ENCODE data around the gene FBF1. TPM values are rescaled to one million over a fixed set of nuclear protein-coding genes. Genes with fewer than 3 reads are reported as not detected.

FBF1 gene
- total RNA-seq, 4 donors from 2014 or later, result 41.7 to 49.7 (median 43.4) TPM

DNA sequence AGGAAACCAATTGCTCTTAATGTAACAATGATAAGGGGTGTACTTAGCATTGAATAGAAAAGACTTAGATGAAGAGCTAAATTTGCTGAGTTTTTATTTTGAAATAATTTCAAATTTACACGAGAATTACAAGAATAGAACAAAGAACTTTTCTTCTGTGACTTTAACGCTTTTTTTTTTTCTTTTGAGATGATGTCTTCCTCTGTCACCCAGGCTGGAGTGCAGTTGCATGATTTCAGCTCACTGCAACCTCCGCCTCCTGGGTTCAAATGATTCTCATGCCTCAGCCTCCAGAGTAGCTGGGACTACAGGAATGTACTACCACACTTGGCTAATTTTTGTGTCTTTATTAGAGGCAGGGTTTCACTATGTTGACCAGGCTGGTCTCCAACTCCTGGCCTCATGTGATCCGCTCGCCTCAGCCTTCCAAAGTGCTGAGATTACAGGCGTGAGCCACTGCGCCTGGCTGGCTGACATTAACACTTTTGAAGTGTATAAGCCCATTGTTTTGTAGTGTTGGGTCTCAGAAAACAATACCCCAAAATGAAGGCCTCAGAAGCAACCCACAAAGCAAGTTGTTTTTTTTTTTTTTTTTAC lies 40.3 kb upstream of the FBF1 start:
- Histone ChIP-seq H3K27me3 (no peaks in the 10 kb centered on the region), H3K4me1 (peaks cover 26 to 27% of the 10 kb centered on the region in 2 donors), H3K36me3 (no peaks in the 10 kb centered on the region), H3K27ac (peak overlapping the region in 1 of 3 donors; percentile 31), H3K9me3 (no peaks in the 10 kb centered on the region), H3K4me3 (replicated peaks in 1 of 3) (no peak overlapping the region)
- TF ChIP-seq, protein P1, sequence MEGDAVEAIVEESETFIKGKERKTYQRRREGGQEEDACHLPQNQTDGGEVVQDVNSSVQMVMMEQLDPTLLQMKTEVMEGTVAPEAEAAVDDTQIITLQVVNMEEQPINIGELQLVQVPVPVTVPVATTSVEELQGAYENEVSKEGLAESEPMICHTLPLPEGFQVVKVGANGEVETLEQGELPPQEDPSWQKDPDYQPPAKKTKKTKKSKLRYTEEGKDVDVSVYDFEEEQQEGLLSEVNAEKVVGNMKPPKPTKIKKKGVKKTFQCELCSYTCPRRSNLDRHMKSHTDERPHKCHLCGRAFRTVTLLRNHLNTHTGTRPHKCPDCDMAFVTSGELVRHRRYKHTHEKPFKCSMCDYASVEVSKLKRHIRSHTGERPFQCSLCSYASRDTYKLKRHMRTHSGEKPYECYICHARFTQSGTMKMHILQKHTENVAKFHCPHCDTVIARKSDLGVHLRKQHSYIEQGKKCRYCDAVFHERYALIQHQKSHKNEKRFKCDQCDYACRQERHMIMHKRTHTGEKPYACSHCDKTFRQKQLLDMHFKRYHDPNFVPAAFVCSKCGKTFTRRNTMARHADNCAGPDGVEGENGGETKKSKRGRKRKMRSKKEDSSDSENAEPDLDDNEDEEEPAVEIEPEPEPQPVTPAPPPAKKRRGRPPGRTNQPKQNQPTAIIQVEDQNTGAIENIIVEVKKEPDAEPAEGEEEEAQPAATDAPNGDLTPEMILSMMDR (IDR thresholded peaks at IDR 0.05), result no peak
- no peak for TF ChIP-seq POLR2A (IDR thresholded peaks at IDR 0.05)
- no peak for DNase-seq
- 88 to 91% methylated on average over 7 of the region's 7 CpGs for WGBS, 2 donors
- intact Hi-C loops (cut with DNase I), result loop anchor here (5.0 kb wide), 1 partner anchor 39 kb away; the partner anchor contains the start of gene FBF1

DNA sequence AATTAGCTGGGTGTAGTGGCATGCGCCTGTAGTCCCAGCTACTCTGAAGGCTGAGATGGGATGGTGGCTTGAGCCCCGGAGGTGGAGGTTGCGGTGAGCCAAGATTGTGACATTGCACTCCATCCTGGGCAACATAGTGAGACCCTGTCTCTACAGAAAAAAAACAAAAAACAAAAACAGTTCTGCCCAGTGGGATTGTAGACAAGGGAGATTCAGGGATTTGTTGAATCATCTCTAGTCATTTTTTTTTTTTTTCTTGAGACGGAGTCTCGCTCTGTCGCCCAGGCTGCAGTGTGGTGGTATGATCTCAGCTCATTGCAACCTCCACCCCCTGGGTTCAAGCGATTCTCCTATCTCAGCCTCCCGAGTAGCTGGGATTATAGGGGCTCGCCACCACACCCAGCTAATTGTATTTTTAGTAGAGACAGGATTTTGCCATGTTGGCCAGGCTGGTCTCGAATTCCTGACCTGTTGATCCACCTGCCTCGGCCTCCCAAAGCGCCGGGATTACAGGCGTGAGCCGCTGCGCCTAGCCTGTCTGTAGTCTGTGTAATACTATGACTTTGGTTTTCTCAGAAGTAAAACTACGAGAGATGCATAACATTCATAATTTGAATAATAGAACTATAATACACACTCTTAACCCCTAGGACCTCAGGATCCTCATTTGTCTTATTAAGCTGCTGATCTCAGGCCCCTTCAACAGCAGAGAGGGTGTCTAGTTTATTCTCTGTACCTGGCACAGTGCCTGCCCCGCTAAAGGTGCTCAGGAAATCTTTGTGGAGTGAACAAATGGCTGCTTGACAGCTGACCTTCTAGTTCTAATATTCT lies 39.6 kb upstream of the FBF1 start:
- Histone ChIP-seq H3K27me3 (no peaks in the 10 kb centered on the region), H3K4me3 (replicated peaks in 1 of 3) (peak overlapping the region; percentile 78 to 81 (median 80)), H3K36me3 (no peaks in the 10 kb centered on the region), H3K27ac (peak overlapping the region; percentile 93 to 99 (median 99)), H3K4me1 (peaks cover 26 to 32% of the 10 kb centered on the region in 2 donors), H3K9me3 (no peaks in the 10 kb centered on the region)
- 90 to 91% methylated on average over 18 of the region's 18 CpGs for WGBS, 2 donors
- no peak for TF ChIP-seq POLR2A (IDR thresholded peaks at IDR 0.05)
- TF ChIP-seq, protein P1 (IDR thresholded peaks at IDR 0.05), result no peak
- peak in 1 of 2 donors; percentile 32 for DNase-seq
- intact Hi-C loops (cut with DNase I), result loop anchor here (5.0 kb wide), 1 partner anchor 38 kb away; the partner anchor contains the start of gene FBF1

DNA sequence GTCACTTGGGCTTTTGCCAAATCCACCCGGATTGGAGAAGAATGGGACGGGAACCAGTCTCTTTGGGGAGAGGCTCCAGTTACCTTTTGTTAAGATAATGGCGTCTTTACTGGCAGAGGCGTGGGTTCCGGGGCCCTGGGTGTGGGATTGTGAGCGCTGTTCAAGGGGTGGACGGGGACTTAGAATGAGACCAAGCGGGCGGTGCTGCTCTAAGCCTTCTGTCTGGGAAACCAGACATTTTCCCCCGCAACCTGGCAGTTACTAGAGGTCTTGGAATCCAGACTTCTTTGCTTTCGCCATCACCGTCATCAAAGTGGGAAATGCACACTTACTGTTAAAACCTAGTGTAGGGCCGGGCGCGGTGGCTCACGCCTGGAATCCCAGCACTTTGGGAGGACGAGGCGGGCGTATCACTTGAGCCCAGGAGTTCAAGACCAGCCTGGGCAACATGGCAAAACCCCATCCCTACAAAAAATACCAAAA lies 38.9 kb upstream of the FBF1 start:
- WGBS, 2 donors, result 2 to 5% methylated on average over 17 to 19 of the region's 19 CpGs
- intact Hi-C loops (cut with DNase I), result loop anchor here (5.0 kb wide), 1 partner anchor 37 kb away; the partner anchor contains the start of gene FBF1
- no peak for DNase-seq

DNA sequence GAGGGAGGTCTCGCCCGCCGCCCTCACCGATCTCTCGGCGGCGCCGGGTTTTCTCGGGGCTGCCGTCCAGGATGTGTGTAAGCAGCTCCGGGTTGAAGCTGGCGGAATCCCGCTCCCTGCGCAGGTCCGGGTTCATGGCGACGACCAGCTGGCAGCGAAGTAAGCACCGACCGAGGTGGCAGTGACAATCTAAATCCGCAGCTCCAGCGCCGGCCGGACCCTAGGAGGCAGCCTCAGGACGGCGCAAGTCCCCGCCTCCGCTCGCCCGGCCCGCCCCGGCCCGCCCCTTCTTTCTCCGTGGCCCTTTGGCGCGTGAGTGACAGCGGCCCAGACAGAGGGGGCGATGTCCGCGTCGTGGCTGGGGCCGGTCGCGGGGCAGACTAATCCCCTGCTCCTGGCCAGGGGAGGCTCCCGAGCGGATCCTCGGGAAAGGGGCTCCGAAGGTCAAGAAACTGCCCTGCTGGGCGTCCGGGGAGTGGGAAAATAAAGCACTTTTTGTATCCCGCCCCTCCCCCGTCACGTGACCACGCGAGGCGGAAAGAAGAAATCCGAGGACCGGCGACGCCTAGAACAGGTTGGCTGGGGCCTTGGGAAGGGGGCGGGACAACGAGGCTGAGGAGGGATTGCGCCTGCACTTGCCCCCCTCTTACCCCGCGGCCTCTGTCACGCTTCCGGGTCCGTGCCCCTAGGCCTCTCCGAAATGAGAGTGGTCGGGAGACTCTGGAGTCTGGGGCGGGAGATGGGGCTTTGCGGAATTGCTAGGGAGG lies 38.3 kb upstream of the FBF1 start, which contains the start of the genes ACOX1 and TEN1:
TSS of gene ACOX1 (minus strand) at position 229 of the 767 bp plus-strand sequence. CDS start at position 136, 93 bp downstream.
TSS of gene TEN1 (plus strand) at position 303 of the 767 bp plus-strand sequence. CDS start 6,953 bp downstream, outside the sequence.
- TF ChIP-seq POLR2A (IDR thresholded peaks at IDR 0.05), result peak; percentile 57 to 92
- TF ChIP-seq, protein P1 (IDR thresholded peaks at IDR 0.05), result peak in 4 of 6 experiments; percentile 36 to 43 (median 41)
- Histone ChIP-seq H3K4me3 (replicated peaks in 1 of 3) (peak within 1 kb of the TSS; percentile 78 to 81 (median 80)), H3K27ac (peak within 1 kb of the TSS; percentile 93 to 99 (median 99)), H3K4me1 (peaks cover 26 to 32% of the 10 kb centered on the region in 2 donors), H3K36me3 (no peaks in the 10 kb centered on the region), H3K9me3 (no peaks in the 10 kb centered on the region), H3K27me3 (no peaks in the 10 kb centered on the region)
- peak; percentile 99 for DNase-seq
- intact Hi-C loops (cut with DNase I), result no loop called here
- 1% methylated on average over 23 to 40 of the region's 72 CpGs for WGBS, 2 donors

More for the DNA sequence above, 38.9 kb upstream of the FBF1 start:
- Histone ChIP-seq H3K27ac (peak overlapping the region; percentile 93 to 99 (median 99)), H3K27me3 (no peaks in the 10 kb centered on the region), H3K36me3 (no peaks in the 10 kb centered on the region), H3K4me1 (peaks cover 26 to 32% of the 10 kb centered on the region in 2 donors), H3K4me3 (replicated peaks in 1 of 3) (peak overlapping the region; percentile 78 to 81 (median 80)), H3K9me3 (no peaks in the 10 kb centered on the region)
- TF ChIP-seq, protein P1 (IDR thresholded peaks at IDR 0.05), result peak in 1 of 6 experiments; percentile 10
- TF ChIP-seq POLR2A (IDR thresholded peaks at IDR 0.05), result no peak

Data from thyroid gland (tissue), 4 donors.